Endothelial cell of umbilical vein (primary cell): ENCODE results near the gene PARK7. TPM values are rescaled to one million over a fixed set of nuclear protein-coding genes. Genes with fewer than 3 reads are reported as not detected.
"Not testable (repeated sequence)": the region's sequence is repeated elsewhere in the genome, so short reads cannot be mapped to it uniquely, and the experiment has no call there.

Experiments used
- BruUV-seq: library from RNA; stranded (reverse); fragments of 400-500 nt; replicated peaks from 2 replicates; lab custom pipeline; 2021; lab: Mats Ljungman, UMichigan
- CTCF ChIA-PET: fragments of 300-600, 350-600 bp; sonication (Branson Sonifier 250); formaldehyde crosslinking; loops from one replicate; lab custom pipeline; 2021; ENCODE audit warnings: antibody characterized with exemption, inconsistent platforms; lab: Charles Lee
- POLR2A ChIA-PET: fragments of 300-600, 350-600 bp; sonication (Branson Sonifier 250); formaldehyde crosslinking; loops from one replicate; lab custom pipeline; 2021; ENCODE audit warnings: antibody characterized with exemption, inconsistent platforms; lab: Charles Lee
- DNase-seq: peaks from one replicate; pipeline ENCODE4 v3.0.0-alpha.2; 2011; ENCODE audit warnings: low read depth, low spot score
- FAIRE-seq: peaks from 2 replicates; lab custom pipeline; 2011; peaks lifted over from hg19 to GRCh38; lab: Jason Lieb, UNC
- H2AFZ ChIP-seq: 2 replicates; pipeline ENCODE4 v1.6.0; 2012; ENCODE audit warnings: low read depth, low read length, control low read depth, inconsistent platforms
- H3K27ac ChIP-seq: 2 replicates; pipeline ENCODE4 v1.5.1; 2011; ENCODE audit warnings: low read depth, mild to moderate bottlenecking, control low read depth, low read length, moderate library complexity; ENCODE audit not compliant: insufficient read depth
- H3K27me3 ChIP-seq, 2 experiments: 2 replicates each; pipeline versions ENCODE4 v1.6.0 to v1.6.1; 2011; ENCODE audit warnings: low read length in 2 of 2, mixed read lengths in 1 of 2; ENCODE audit not compliant: control insufficient read depth in 2 of 2, insufficient read depth in 2 of 2
- H3K36me3 ChIP-seq, 2 experiments: 2 replicates in 1 of 2; 3 replicates in 1 of 2; pipeline ENCODE4 v1.5.1; 2011; ENCODE audit warnings: low read length in 2 of 2, mild to moderate bottlenecking in 1 of 2, moderate library complexity in 1 of 2; ENCODE audit not compliant: control insufficient read depth in 2 of 2, insufficient read depth in 2 of 2; ENCODE audit errors: extremely low read depth in 1 of 2
- H3K4me1 ChIP-seq: 3 replicates; pipeline ENCODE4 v1.5.1; 2011; ENCODE audit warnings: mild to moderate bottlenecking, low read length; ENCODE audit not compliant: control insufficient read depth, insufficient read depth; ENCODE audit errors: extremely low read depth
- H3K4me2 ChIP-seq: 2 replicates; pipeline ENCODE4 v1.6.1; 2011; ENCODE audit warnings: low read length, control low read depth, mixed read lengths; ENCODE audit not compliant: insufficient read depth
- H3K4me3 ChIP-seq, 3 experiments: fragments of 200-600 bp in 1 of 3; sonication (generic), shearing (Covaris generic) in 1 of 3; replicated peaks in 1 of 3; 2 replicates each; pipeline ENCODE4 v1.5.1; 2011 to 2016; ENCODE audit warnings: control low read depth in 3 of 3, low read length in 3 of 3, mild to moderate bottlenecking in 2 of 3, inconsistent platforms in 1 of 3, low read depth in 1 of 3, moderate library complexity in 1 of 3; ENCODE audit not compliant: insufficient read depth in 1 of 3
- H3K79me2 ChIP-seq: 2 replicates; pipeline ENCODE4 v1.6.0; 2012; ENCODE audit warnings: low read length, inconsistent platforms; ENCODE audit not compliant: control insufficient read depth, insufficient read depth
- H3K9ac ChIP-seq: replicated peaks from 2 replicates; pipeline ENCODE3; 2011; ENCODE audit warnings: low read length, control low read depth; ENCODE audit not compliant: insufficient read depth; ENCODE audit errors: extremely low read depth
- H3K9me1 ChIP-seq: replicated peaks from 3 replicates; pipeline ENCODE4 v1.6.0; 2011; ENCODE audit warnings: mild to moderate bottlenecking, low read length; ENCODE audit not compliant: control insufficient read depth, insufficient read depth; ENCODE audit errors: extremely low read depth
- H3K9me3 ChIP-seq: replicated peaks from 2 replicates; pipeline ENCODE4 v1.5.1; 2012; ENCODE audit warnings: low read length, inconsistent platforms; ENCODE audit not compliant: control insufficient read depth, insufficient read depth
- H4K20me1 ChIP-seq: replicated peaks from 2 replicates; pipeline ENCODE3; 2011; ENCODE audit warnings: mild to moderate bottlenecking, low read length; ENCODE audit not compliant: control insufficient read depth, insufficient read depth; ENCODE audit errors: extremely low read depth
- CTCF ChIP-seq, 2 donors: IDR thresholded peaks; 1 replicate in 1 of 2; 2 replicates in 1 of 2; pipeline ENCODE4 v1.5.1; 2011; ENCODE audit warnings: low read length in 2 of 2, mild to moderate bottlenecking in 2 of 2, moderate library complexity in 2 of 2, control low read depth in 1 of 2, inconsistent platforms in 1 of 2, low read depth in 1 of 2; ENCODE audit not compliant: insufficient read depth in 1 of 2; ENCODE audit errors: extremely low read depth in 1 of 2
- EZH2 ChIP-seq: IDR thresholded peaks from 2 replicates; pipeline ENCODE4 v1.6.1; 2012; ENCODE audit warnings: borderline replicate concordance, low read depth, mild to moderate bottlenecking, moderate library complexity, low read length, inconsistent platforms; ENCODE audit not compliant: severe bottlenecking
- FOS ChIP-seq: IDR thresholded peaks from 2 replicates; pipeline ENCODE4 v1.6.1; 2011; ENCODE audit warnings: mild to moderate bottlenecking, low read length, moderate library complexity, borderline replicate concordance; ENCODE audit not compliant: insufficient read depth
- GATA2 ChIP-seq: IDR thresholded peaks from 2 replicates; pipeline ENCODE4 v1.7.0; 2011; ENCODE audit warnings: low read depth, mild to moderate bottlenecking, moderate library complexity, mixed read lengths, low read length; ENCODE audit not compliant: insufficient read length, insufficient read depth
- JUN ChIP-seq: IDR thresholded peaks from 2 replicates; pipeline ENCODE4 v1.6.1; 2011; ENCODE audit warnings: borderline replicate concordance, low read depth; ENCODE audit not compliant: insufficient read length, insufficient read depth
- MYC ChIP-seq: IDR thresholded peaks from one replicate; pipeline ENCODE4 v1.6.1; 2011; ENCODE audit warnings: mild to moderate bottlenecking, low read depth, low read length
- POLR2A ChIP-seq: IDR thresholded peaks from 2 replicates; pipeline ENCODE4 v1.6.1; 2012; ENCODE audit warnings: low read depth, mild to moderate bottlenecking, control low read depth, low read length
- POLR2AphosphoS5 ChIP-seq: IDR thresholded peaks from 2 replicates; pipeline ENCODE4 v1.6.1; 2012; ENCODE audit warnings: low read depth, mild to moderate bottlenecking, control low read depth, low read length, moderate library complexity; ENCODE audit not compliant: insufficient read depth
- dilution Hi-C: fragments of 300-500 bp; cut with MboI; formaldehyde crosslinking; loops from one replicate; pipeline ENCODE4 v1.15.0; 2019; ENCODE audit warnings: low sequenced_read_pairs; ENCODE audit not compliant: extremely low pct_ligation_motif_present
- intact Hi-C: fragments of 100-400 bp; cut with micrococcal nuclease; formaldehyde crosslinking; loops from one replicate; pipeline ENCODE4 v1.10.0; 2022
- polyA plus RNA-seq, 4 experiments: library from polyadenylated mRNA; depleted of rRNA in 3 of 4; stranded (reverse) in 3 of 4; unstranded in 1 of 4; fragments of >200 nt; gene quantifications; 2 replicates each; pipeline versions ENCODE4 v1.2.1 to v1.2.3, GENCODE V29; 2011 to 2012; ENCODE audit warnings: missing spikeins in 1 of 4
- total RNA-seq: library from RNA; stranded (reverse); gene quantifications from 2 replicates; pipeline ENCODE4 v1.2.3, GENCODE V29; 2021
- TF ChIP-seq, protein P1 (sequence below): IDR thresholded peaks from 2 replicates; pipeline ENCODE4 v1.6.1; 2011; ENCODE audit not compliant: insufficient read depth, insufficient read length

PARK7 gene
- total and polyA plus RNA-seq, 2 donors (not counting 3 experiments of a cell fraction or from before 2014, with no cell fraction given) = 203 to 294 TPM

DNA sequence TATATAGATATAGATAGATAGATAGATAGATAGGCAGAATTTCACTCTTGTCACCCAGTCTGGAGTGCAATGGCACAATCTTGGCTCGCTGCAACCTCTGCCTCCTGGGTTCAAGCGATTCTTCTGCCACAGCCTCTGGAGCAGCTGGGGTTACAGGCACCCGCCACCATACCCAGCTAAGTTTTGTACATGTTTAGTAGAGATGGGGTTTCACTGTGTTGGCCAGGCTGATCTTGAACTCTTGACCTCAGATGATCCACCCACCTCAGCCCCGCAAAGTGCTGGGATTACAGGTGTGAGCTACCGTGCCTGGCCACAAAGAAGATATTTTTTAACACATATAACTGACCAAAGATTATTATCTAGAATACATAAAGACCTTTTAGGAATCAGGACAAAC lies 43.5 kb upstream of the PARK7 start:
- H4K20me1 ChIP-seq, H3K36me3 ChIP-seq, BruUV-seq, intact Hi-C loops, H3K4me3 ChIP-seq, H3K9me3 ChIP-seq, H3K79me2 ChIP-seq, dilution Hi-C loops, H2AFZ ChIP-seq, H3K4me1 ChIP-seq, H3K9ac ChIP-seq, CTCF ChIA-PET, H3K27ac ChIP-seq, FAIRE-seq, POLR2A ChIA-PET, H3K4me2 ChIP-seq, DNase-seq, H3K27me3 ChIP-seq, H3K9me1 ChIP-seq: not testable (repeated sequence)

DNA sequence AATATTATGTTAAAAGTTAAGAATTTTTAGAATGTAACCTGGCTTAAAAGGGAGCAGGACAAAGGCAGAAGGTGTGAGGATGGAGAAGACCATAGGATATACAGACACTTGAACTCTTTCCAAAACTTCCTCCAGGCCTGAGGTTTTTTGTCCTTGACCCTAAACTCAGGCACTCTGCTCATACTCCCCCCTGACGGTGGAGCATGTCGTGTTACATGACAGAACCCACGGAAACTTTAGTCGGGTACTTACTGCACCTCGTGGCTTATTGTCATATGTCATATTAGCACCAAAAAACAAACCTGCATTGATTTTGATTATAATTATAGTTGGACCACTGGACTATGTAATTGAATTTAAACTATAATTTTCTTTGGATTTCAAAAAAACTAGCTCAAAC lies 41.6 kb upstream of the PARK7 start:
- Histone ChIP-seq H3K36me3 (no peaks in the 10 kb centered on the region), H4K20me1 (no peaks in the 10 kb centered on the region), H3K4me1 (peaks cover 2% of the 10 kb centered on the region), H3K79me2 (no peaks in the 10 kb centered on the region), H3K27me3 (no peaks in the 10 kb centered on the region), H3K9me3 (no peaks in the 10 kb centered on the region), H3K27ac (no peak overlapping the region), H3K4me2 (no peak overlapping the region), H3K4me3 (no peak overlapping the region), H3K9ac (no peak overlapping the region), H3K9me1 (no peaks in the 10 kb centered on the region), H2AFZ (no peak overlapping the region)
- dilution Hi-C loops = no loop called here
- FAIRE-seq (no peak), DNase-seq (no peak)
- intact Hi-C loops = no loop called here
- ChIA-PET CTCF (interaction anchor here (1.2 to 1.9 kb wide), 3 partner anchors 14 to 112 kb away, joined by 3 to 8 read pairs (median 5); no protein-coding TSS in a partner anchor), POLR2A (no interaction called here)
- no TSS peak for BruUV-seq
- TF ChIP-seq POLR2AphosphoS5 (no peak), FOS (no peak), EZH2 (no peak), MYC (no peak), POLR2A (no peak), CTCF (IDR thresholded peaks at IDR 0.05; ENCODE audit: extremely low read depth in 1 of 2, insufficient read depth in 1 of 2, low read depth in 1 of 2, low read length in 2 of 2) (no peak), JUN (no peak), GATA2 (no peak)
- TF ChIP-seq, protein P1, sequence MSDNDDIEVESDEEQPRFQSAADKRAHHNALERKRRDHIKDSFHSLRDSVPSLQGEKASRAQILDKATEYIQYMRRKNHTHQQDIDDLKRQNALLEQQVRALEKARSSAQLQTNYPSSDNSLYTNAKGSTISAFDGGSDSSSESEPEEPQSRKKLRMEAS = no peak
